ENCODE results near the gene PAQR6.

Gene PAQR6

DNA sequence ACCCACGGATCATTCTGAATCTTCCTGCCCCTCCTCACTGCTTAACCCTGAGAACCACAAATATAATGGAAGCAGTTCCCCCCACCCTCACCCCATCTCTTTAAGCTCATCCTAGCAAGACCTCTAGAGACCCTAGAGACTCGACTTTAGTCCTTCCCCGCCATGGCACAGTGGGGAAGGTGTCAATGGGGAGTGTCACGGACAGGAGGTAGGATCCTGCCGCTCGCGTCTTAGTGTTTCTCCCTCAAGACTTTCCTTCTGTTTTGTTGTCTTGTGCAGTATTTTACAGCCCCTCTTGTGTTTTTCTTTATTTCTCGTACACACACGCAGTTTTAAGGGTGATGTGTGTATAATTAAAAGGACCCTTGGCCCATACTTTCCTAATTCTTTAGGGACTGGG lies 35.7 kb downstream of the PAQR6 start:
- peak overlapping the region; percentile 79 for H3K4me3 ChIP-seq (ENCODE audit: low read depth, low read length)
- TF ChIP-seq, protein P1, sequence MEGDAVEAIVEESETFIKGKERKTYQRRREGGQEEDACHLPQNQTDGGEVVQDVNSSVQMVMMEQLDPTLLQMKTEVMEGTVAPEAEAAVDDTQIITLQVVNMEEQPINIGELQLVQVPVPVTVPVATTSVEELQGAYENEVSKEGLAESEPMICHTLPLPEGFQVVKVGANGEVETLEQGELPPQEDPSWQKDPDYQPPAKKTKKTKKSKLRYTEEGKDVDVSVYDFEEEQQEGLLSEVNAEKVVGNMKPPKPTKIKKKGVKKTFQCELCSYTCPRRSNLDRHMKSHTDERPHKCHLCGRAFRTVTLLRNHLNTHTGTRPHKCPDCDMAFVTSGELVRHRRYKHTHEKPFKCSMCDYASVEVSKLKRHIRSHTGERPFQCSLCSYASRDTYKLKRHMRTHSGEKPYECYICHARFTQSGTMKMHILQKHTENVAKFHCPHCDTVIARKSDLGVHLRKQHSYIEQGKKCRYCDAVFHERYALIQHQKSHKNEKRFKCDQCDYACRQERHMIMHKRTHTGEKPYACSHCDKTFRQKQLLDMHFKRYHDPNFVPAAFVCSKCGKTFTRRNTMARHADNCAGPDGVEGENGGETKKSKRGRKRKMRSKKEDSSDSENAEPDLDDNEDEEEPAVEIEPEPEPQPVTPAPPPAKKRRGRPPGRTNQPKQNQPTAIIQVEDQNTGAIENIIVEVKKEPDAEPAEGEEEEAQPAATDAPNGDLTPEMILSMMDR (IDR thresholded peaks at IDR 0.05; ENCODE audit: low read depth, low read length), result no peak

DNA sequence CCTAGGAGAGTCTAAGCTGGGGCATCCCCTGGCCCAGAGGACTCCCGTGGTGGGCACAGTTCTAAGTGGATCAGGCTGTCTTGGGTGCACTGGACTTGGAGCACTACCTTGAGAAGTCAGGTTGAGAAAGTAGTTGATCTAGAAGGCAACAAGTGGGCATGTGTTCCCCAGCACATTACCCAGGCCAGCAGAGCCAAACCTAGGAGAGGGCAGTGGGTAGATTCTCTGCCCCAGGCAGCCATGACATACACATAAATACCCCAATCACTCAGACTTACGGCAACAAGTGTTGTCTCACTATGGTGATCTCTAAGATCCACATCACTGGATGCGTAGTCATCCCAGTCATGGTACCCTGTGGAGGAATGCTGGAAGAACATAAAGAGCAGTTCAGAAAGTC lies 36.6 kb downstream of the PAQR6 start:
- TF ChIP-seq, protein P1 (IDR thresholded peaks at IDR 0.05; ENCODE audit: low read depth, low read length), result no peak
- no peak overlapping the region for H3K4me3 ChIP-seq (ENCODE audit: low read depth, low read length)

DNA sequence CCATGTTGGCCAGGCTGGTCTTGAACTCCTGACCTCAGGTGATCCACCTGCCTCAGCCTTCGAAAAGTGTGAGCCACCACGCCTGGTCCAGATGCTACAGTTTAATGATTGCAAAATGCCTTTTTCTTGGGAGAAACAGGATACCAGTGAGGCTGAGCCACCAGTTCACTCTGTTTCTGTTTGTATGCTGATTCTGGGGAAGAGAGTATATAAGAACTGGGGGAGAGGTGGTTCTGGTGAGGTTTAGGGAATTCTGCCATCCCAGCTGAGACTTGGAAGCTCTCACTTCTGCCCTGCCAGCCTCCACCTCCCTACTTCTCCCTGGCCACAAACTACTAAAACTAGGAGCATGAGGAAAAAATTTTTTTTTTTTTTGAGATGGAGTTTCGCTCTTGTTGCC lies 43.2 kb downstream of the PAQR6 start:
- H3K4me3 ChIP-seq (ENCODE audit: low read depth, low read length), result no peak overlapping the region
- TF ChIP-seq, protein P1 (IDR thresholded peaks at IDR 0.05; ENCODE audit: low read depth, low read length), result no peak

DNA sequence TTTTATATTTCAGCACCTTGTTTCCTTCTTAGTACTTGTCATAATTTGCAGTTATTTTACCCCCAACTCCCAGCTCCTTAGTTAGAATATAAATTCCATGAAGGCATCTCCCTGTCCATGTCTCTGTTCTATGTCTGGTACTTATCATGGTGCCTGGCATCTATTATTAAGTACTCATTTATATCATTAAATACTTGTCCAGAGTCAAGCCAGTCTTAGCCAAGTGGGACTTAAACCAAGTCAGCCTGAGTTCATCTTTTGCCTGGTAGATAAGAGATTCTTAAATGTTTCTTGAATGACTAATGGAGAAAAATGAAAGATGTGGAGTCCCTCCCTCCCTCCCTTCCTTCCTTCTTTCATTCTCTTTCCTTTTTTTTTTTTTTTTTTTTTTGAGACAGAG lies 44.5 kb downstream of the PAQR6 start:
- TF ChIP-seq, protein P1 (IDR thresholded peaks at IDR 0.05; ENCODE audit: low read depth, low read length), result no peak
- no peak overlapping the region for H3K4me3 ChIP-seq (ENCODE audit: low read depth, low read length)

DNA sequence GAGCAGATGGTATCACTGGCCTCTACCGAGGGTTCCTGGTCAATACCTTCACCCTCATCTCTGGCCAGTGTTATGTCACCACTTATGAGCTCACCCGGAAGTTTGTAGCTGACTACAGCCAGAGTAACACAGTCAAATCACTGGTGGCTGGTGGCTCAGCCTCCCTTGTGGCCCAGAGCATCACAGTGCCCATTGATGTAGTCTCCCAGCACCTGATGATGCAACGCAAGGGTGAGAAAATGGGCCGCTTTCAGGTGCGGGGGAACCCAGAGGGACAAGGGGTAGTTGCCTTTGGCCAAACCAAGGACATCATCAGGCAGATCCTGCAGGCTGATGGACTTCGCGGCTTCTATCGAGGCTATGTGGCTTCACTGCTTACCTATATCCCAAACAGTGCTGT lies 47.8 kb downstream of the PAQR6 start:
- no peak overlapping the region for H3K4me3 ChIP-seq (ENCODE audit: low read depth, low read length)
- TF ChIP-seq, protein P1 (IDR thresholded peaks at IDR 0.05; ENCODE audit: low read depth, low read length), result no peak

DNA sequence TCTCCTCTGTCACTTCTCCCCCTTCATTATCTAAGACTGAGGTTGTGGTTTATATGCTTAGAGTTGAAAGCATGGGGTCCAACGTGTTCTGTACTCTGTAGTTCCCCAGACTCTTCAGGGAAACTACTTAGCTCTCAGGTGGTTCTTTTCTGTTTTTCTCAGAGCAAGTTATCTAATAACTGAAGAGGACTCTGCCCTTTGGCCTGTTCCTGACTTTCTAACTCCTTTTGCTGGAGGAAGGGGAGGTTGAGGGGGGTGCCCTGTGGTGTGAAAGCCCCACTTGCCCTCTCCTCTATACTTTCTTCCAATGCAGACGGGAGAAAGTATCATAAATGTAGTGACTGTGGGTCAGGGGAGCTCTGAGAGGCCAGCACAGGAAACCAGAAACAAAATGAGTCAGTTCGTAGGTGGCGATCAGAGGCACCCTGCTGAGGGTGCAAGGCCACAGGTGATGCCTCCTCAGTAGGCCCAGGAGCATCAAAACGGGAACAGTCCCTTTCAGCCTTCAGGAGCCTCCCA lies 49.0 kb downstream of the PAQR6 start:
- TF ChIP-seq, protein P1 (IDR thresholded peaks at IDR 0.05; ENCODE audit: low read depth, low read length), result no peak
- H3K4me3 ChIP-seq (ENCODE audit: low read depth, low read length), result no peak overlapping the region

DNA sequence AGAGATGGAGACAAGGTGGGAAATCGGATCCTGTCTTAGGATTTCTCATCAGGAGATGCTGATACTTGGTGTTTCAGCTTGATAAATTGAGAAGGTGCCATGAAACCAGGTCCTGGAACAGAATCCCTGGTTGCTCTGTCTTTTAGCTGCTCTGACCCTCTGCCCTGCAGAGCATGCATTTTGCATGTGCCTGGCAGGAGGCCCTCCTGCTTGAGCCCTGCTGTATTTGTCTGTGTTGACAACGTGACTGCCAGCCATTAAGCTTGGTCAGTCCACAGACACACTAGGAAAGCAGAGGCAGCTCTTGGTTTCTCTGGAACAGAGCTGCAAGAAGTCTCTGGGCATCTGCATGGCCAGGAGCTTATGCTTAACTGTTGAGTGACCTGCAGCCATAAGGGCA lies 51.4 kb downstream of the PAQR6 start:
- TF ChIP-seq, protein P1 (IDR thresholded peaks at IDR 0.05; ENCODE audit: low read depth, low read length), result no peak
- H3K4me3 ChIP-seq (ENCODE audit: low read depth, low read length), result no peak overlapping the region
